Fibroblast of gingiva (primary cell): ENCODE measurements around the gene MRPS6.

Experiments
- DNase-seq: peaks from one replicate; pipeline ENCODE4 v3.0.0-alpha.2; 2011; ENCODE audit warnings: low read depth

Gene MRPS6

GRCh38 chr21:34132926-34133325, 59.5 kb downstream of the MRPS6 start:
- DNase-seq = no peak

- no peak for DNase-seq
Measured at GRCh38 chr21:34133392-34133791, 60.0 kb downstream of the MRPS6 start.

- no peak for DNase-seq
Measured at GRCh38 chr21:34133802-34134201, 60.4 kb downstream of the MRPS6 start.

GRCh38 chr21:34135330-34135729, 62.0 kb downstream of the MRPS6 start:
- DNase-seq = no peak

GRCh38 chr21:34141373-34141772, 68.0 kb downstream of the MRPS6 start:
- DNase-seq = peak; percentile 16

GRCh38 chr21:34143685-34144182, 70.4 kb downstream of the MRPS6 start:
- no peak for DNase-seq

GRCh38 chr21:34144224-34144623, 70.8 kb downstream of the MRPS6 start:
- no peak for DNase-seq

- DNase-seq = no peak
Measured at GRCh38 chr21:34147792-34148418, 74.5 kb downstream of the MRPS6 start.

GRCh38 chr21:34148419-34148804, 75.0 kb downstream of the MRPS6 start:
- no peak for DNase-seq

- no peak for DNase-seq
Measured at GRCh38 chr21:34148826-34149558, 75.6 kb downstream of the MRPS6 start.

GRCh38 chr21:34152500-34152899, 79.1 kb downstream of the MRPS6 start:
- DNase-seq = no peak

- DNase-seq = no peak
Measured at GRCh38 chr21:34154878-34155277, 81.5 kb downstream of the MRPS6 start.

- DNase-seq = no peak
Measured at GRCh38 chr21:34156957-34157356, 83.6 kb downstream of the MRPS6 start.

GRCh38 chr21:34157521-34157920, 84.1 kb downstream of the MRPS6 start:
- DNase-seq = no peak

GRCh38 chr21:34158866-34159835, 85.8 kb downstream of the MRPS6 start:
- DNase-seq = no peak

- DNase-seq = no peak
Measured at GRCh38 chr21:34166468-34166867, 93.1 kb downstream of the MRPS6 start.

- DNase-seq = no peak
Measured at GRCh38 chr21:34170886-34171285, 97.5 kb downstream of the MRPS6 start.

- no peak for DNase-seq
Measured at GRCh38 chr21:34174470-34174869, 101.1 kb downstream of the MRPS6 start.

- no peak for DNase-seq
Measured at GRCh38 chr21:34176448-34176847, 103.1 kb downstream of the MRPS6 start.

- no peak for DNase-seq
Measured at GRCh38 chr21:34177919-34178567, 104.7 kb downstream of the MRPS6 start.

- no peak for DNase-seq
Measured at GRCh38 chr21:34179204-34179935, 106.0 kb downstream of the MRPS6 start.
